Epithelial cell of proximal tubule (primary cell): Measurements from ENCODE around the gene BMPR1A. TPM values are rescaled to one million over a fixed set of nuclear protein-coding genes. Genes with fewer than 3 reads are reported as not detected.
"Not testable (repeated sequence)": the region's sequence is repeated elsewhere in the genome, so short reads cannot be mapped to it uniquely, and the experiment has no call there.

Experiments used
- DNase-seq: peaks from one replicate; pipeline ENCODE4 v3.0.0-alpha.2; 2011; ENCODE audit warnings: low read depth
- H3K4me3 ChIP-seq: 2 replicates; pipeline ENCODE4 v1.5.1; 2011; ENCODE audit warnings: low read depth, mild to moderate bottlenecking, low read length
- CTCF ChIP-seq: conservative IDR thresholded peaks from 2 replicates; pipeline ENCODE4 v1.5.1; 2012; ENCODE audit warnings: low read depth, mild to moderate bottlenecking, low read length
- total RNA-seq: library from RNA; depleted of rRNA; stranded (reverse); fragments of >200 nt; gene quantifications from 2 replicates; pipeline ENCODE4 v1.2.3, GENCODE V29; 2015

Gene BMPR1A
- total RNA-seq, 1 donor from 2014 or later: 15.5 TPM

GRCh38 chr10:86971232-86971991 is 215.0 kb downstream of the BMPR1A start:
- no peak for DNase-seq
- H3K4me3 ChIP-seq: peak overlapping the region; percentile 73
- peak; percentile 22 for TF ChIP-seq CTCF

- TF ChIP-seq CTCF: no peak
- no peak for DNase-seq
These were observed 216.4 kb downstream of the BMPR1A start for GRCh38 chr10:86972613-86973380.

DNA sequence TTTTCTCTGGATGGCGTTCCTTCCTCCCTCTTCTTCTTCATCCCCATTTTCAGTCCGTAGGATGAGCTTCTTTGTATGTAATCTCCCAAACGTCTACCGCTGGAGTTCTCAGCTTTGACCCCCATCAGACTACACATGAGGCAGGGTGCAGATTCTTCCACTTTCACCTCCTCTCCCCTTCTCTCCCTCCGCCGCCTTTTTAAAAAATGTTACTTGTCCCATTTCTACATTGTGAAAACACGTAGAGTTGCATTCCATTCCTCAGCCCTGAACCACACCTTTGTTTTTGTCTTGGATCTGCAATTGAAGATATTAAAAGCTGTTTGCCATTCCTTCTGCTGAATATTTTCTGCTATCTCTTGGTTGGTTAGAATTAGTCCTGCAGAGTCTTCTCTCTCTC is 218.1 kb downstream of the BMPR1A start:
- no peak overlapping the region for H3K4me3 ChIP-seq
- no peak for TF ChIP-seq CTCF
- no peak for DNase-seq

More at GRCh38 chr10:86972613-86973380, 216.4 kb downstream of the BMPR1A start:
- H3K4me3 ChIP-seq: no peak overlapping the region

DNA sequence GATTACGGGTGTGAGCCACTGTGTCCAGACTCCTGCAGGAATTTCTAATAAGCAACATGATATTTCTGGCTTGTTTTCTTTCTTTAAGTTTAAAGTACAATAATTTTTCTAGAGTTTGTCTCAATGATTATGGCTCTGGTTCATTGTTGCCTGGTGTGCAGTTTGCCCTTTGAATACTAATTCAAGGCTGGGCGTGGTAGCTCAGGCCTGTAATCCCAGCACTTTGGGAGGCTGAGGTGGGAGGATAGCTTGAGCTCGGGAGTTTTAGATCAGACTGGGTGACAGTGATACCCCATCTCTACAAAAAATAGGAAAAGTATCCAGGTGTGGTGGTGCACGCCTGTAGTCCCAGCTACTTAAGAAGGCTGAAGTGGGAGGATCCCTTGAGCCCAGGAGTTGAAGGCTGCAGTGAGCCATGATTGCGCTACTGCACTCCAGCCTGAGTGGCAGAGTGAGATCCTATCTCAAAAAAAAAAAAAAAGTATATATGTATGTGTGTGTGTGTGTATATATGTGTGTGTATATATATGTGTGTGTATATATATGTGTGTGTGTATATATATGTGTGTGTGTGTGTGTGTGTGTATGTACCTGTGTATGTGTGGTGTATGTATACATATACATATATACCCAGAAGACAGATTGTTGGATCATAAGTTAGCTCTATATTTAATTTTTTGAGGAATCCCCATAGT is 220.1 kb downstream of the BMPR1A start:
- no peak overlapping the region for H3K4me3 ChIP-seq

GRCh38 chr10:86978457-86978856 is 222.0 kb downstream of the BMPR1A start:
- not testable (repeated sequence) for H3K4me3 ChIP-seq, DNase-seq

More for the DNA sequence above, 220.1 kb downstream of the BMPR1A start:
- DNase-seq: no peak
- no peak for TF ChIP-seq CTCF

GRCh38 chr10:86979296-86979818 is 222.9 kb downstream of the BMPR1A start:
- no peak overlapping the region for H3K4me3 ChIP-seq
- TF ChIP-seq CTCF: no peak
- no peak for DNase-seq

DNA sequence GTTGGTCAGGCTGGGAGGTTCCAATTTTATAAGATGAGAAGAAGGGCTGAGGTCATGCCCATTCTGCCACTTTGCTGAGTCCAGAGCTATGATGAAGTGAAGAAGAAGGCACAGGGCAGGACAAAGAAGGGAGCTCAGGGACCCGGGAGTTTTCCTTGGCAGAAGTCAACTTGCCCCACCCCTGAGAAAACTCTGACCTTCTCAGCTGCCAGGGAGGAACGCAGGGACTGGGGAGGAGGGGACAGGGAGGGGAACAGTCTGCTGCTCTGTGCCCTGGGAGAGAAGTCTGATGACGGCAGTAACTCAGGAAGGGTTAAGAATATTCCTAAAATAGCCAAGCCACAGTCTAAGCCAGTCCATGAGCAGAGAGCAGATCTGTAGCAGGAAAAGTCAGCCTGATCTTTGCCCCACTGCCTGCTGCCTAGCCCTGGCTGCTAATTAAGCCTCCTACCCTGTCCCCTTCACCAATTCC is 223.6 kb downstream of the BMPR1A start:
- H3K4me3 ChIP-seq: no peak overlapping the region
- TF ChIP-seq CTCF: no peak
- DNase-seq: no peak

- DNase-seq: not testable (repeated sequence)
These were observed 224.6 kb downstream of the BMPR1A start for GRCh38 chr10:86981020-86981419.

More at GRCh38 chr10:86981020-86981419, 224.6 kb downstream of the BMPR1A start:
- not testable (repeated sequence) for H3K4me3 ChIP-seq
